Chondrocyte (in vitro differentiated cells): ENCODE results near the gene GTF2IRD1. TPM values are rescaled to one million over a fixed set of nuclear protein-coding genes. Genes with fewer than 3 reads are reported as not detected.
A peak's percentile ranks its signal among the peaks of the same experiment; 100 is the strongest.

Experiments
- DNase-seq: peaks from one replicate; pipeline ENCODE4 v3.0.0; 2021; ENCODE audit warnings: mixed read lengths, low spot score
- H3K27ac Mint-ChIP-seq: one replicate; pipeline ENCODE4 v1.8.0; 2021; ENCODE audit warnings: mild to moderate bottlenecking, moderate library complexity, mixed read lengths; ENCODE audit not compliant: unreplicated experiment
- H3K27me3 Mint-ChIP-seq: 2 replicates; pipeline ENCODE4 v1.8.0; 2021; ENCODE audit warnings: low read depth, mixed read lengths
- H3K36me3 Mint-ChIP-seq: 2 replicates; pipeline ENCODE4 v1.8.0; 2021; ENCODE audit warnings: low read depth, mixed read lengths
- H3K4me1 Mint-ChIP-seq: 2 replicates; pipeline ENCODE4 v1.8.0; 2021; ENCODE audit warnings: low read depth, mild to moderate bottlenecking, mixed read lengths
- H3K4me3 Mint-ChIP-seq: one replicate; pipeline ENCODE4 v1.8.0; 2021; ENCODE audit warnings: mild to moderate bottlenecking, moderate library complexity, mixed read lengths; ENCODE audit not compliant: unreplicated experiment
- H3K9me3 Mint-ChIP-seq: 2 replicates; pipeline ENCODE4 v1.8.0; 2021; ENCODE audit warnings: low read depth, mixed read lengths
- CTCF ChIP-seq: fragments of 200-600 bp; sonication (generic); IDR thresholded peaks from 2 replicates; pipeline ENCODE4 v1.5.0; 2021; ENCODE audit warnings: antibody characterized with exemption, mild to moderate bottlenecking, moderate library complexity
- total RNA-seq: library from RNA; stranded (reverse); gene quantifications from 3 replicates; pipeline ENCODE4 v1.2.1, GENCODE V29; 2021

The GTF2IRD1 gene
- total RNA-seq, 1 donor from 2014 or later: 48.5 TPM

- Mint-ChIP-seq H3K4me1 (peaks cover 36% of the 10 kb centered on the region), H3K9me3 (no peaks in the 10 kb centered on the region), H3K36me3 (peaks cover 6% of the 10 kb centered on the region), H3K27me3 (no peaks in the 10 kb centered on the region), H3K4me3 (no peak overlapping the region), H3K27ac (peak overlapping the region; percentile 62)
- DNase-seq: no peak
- no peak for TF ChIP-seq CTCF
Observed at GRCh38 chr7:74575811-74576210, 122.1 kb downstream of the GTF2IRD1 start.

- no peaks in the 10 kb centered on the region for H3K9me3 Mint-ChIP-seq
- peaks cover 4% of the 10 kb centered on the region for H3K36me3 Mint-ChIP-seq
- H3K27ac Mint-ChIP-seq: peak overlapping the region; percentile 82
- H3K4me3 Mint-ChIP-seq: no peak overlapping the region
- no peak for DNase-seq
- TF ChIP-seq CTCF: no peak
- peaks cover 30% of the 10 kb centered on the region for H3K4me1 Mint-ChIP-seq
- H3K27me3 Mint-ChIP-seq: no peaks in the 10 kb centered on the region
Observed at GRCh38 chr7:74579800-74580685, 126.3 kb downstream of the GTF2IRD1 start.

- Mint-ChIP-seq H3K27ac (no peak overlapping the region), H3K4me3 (no peak overlapping the region), H3K36me3 (peaks cover 2% of the 10 kb centered on the region), H3K27me3 (no peaks in the 10 kb centered on the region), H3K4me1 (peaks cover 38% of the 10 kb centered on the region), H3K9me3 (no peaks in the 10 kb centered on the region)
- TF ChIP-seq CTCF: no peak
- DNase-seq: no peak
Observed at GRCh38 chr7:74581916-74582440, 128.3 kb downstream of the GTF2IRD1 start.

- H3K27ac Mint-ChIP-seq: no peak overlapping the region
Observed at GRCh38 chr7:74582447-74583039, 128.8 kb downstream of the GTF2IRD1 start.

More at GRCh38 chr7:74582447-74583039, 128.8 kb downstream of the GTF2IRD1 start:
- TF ChIP-seq CTCF: no peak
- no peaks in the 10 kb centered on the region for H3K27me3 Mint-ChIP-seq
- no peak overlapping the region for H3K4me3 Mint-ChIP-seq
- peaks cover 2% of the 10 kb centered on the region for H3K36me3 Mint-ChIP-seq
- no peaks in the 10 kb centered on the region for H3K9me3 Mint-ChIP-seq
- H3K4me1 Mint-ChIP-seq: peaks cover 44% of the 10 kb centered on the region
- DNase-seq: no peak
